Fibroblast of lung (primary cell): Measurements from ENCODE around the gene TTLL11.

Source experiments
- EZH2 ChIP-seq: IDR thresholded peaks from 2 replicates; pipeline ENCODE4 v1.5.1; 2012; ENCODE audit warnings: low read length, control low read depth, mild to moderate bottlenecking; ENCODE audit errors: missing control alignments
- TF ChIP-seq, protein P1 (sequence below), 2 donors: IDR thresholded peaks in 1 of 2; conservative IDR thresholded peaks in 1 of 2; 1 replicate in 1 of 2; 2 replicates in 1 of 2; pipeline ENCODE4 v1.5.1; 2011 to 2012; ENCODE audit warnings: low read length in 2 of 2, control low read depth in 1 of 2, inconsistent platforms in 1 of 2, low read depth in 1 of 2, mild to moderate bottlenecking in 1 of 2

DNA sequence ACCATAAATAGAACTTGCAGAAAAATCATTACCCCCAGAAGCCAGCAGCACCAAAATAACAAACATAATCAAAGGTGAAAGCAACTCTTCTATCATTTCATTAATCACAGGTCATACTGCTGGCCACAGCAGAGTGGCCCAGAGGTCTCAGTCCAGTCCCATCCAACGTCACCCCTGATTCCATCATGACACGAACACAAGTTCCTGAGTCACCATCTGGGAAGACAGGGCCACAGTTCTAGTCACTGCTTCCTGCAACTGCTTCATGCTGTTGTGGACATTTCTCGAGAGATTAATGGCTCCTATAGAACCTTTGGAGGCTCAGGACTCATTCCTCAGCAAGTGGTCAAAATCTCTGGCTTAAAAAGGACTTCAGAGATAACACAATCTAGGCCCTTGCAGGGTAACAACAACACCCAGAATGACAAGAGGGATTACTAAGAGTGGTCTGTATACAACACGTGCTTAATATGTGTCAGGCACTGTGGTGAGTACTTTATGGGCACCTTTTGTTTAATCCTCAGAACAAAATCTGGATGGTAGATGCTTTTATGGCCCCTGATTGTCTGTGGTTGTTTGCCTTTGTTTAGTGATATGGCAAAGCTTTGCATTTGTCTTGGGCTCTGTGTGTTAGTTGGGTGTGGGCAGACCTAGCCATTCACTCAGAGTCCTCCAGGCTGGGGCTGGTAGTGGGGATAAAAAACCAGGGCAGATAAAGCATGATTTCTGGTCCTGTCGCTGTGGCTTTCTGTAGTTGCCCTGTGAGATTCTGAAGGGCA is 257.3 kb downstream of the TTLL11 start:
- TF ChIP-seq, protein P1, sequence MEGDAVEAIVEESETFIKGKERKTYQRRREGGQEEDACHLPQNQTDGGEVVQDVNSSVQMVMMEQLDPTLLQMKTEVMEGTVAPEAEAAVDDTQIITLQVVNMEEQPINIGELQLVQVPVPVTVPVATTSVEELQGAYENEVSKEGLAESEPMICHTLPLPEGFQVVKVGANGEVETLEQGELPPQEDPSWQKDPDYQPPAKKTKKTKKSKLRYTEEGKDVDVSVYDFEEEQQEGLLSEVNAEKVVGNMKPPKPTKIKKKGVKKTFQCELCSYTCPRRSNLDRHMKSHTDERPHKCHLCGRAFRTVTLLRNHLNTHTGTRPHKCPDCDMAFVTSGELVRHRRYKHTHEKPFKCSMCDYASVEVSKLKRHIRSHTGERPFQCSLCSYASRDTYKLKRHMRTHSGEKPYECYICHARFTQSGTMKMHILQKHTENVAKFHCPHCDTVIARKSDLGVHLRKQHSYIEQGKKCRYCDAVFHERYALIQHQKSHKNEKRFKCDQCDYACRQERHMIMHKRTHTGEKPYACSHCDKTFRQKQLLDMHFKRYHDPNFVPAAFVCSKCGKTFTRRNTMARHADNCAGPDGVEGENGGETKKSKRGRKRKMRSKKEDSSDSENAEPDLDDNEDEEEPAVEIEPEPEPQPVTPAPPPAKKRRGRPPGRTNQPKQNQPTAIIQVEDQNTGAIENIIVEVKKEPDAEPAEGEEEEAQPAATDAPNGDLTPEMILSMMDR (conservative IDR thresholded peaks at IDR 0.05 in 1 of 2, IDR thresholded peaks at IDR 0.05 in 1 of 2; ENCODE audit: low read depth in 1 of 2, low read length in 2 of 2), result no peak
- no peak for TF ChIP-seq EZH2
